Cortex of kidney (tissue), 1 donor: ENCODE results near the gene NEU1.
"Not testable (repeated sequence)": the region's sequence is repeated elsewhere in the genome, so short reads cannot be mapped to it uniquely, and the experiment has no call there.

Experiments
- DNase-seq: peaks from one replicate; lab custom pipeline; 2025; lab: John Stamatoyannopoulos, UW

NEU1 gene

GRCh38 chr6:31862344-31863235 is at the start of gene NEU1:
NEU1 (minus strand) TSS chr6:31862821; CDS start chr6:31862776, 45 bp downstream.
- peak; percentile 87 for DNase-seq

DNA sequence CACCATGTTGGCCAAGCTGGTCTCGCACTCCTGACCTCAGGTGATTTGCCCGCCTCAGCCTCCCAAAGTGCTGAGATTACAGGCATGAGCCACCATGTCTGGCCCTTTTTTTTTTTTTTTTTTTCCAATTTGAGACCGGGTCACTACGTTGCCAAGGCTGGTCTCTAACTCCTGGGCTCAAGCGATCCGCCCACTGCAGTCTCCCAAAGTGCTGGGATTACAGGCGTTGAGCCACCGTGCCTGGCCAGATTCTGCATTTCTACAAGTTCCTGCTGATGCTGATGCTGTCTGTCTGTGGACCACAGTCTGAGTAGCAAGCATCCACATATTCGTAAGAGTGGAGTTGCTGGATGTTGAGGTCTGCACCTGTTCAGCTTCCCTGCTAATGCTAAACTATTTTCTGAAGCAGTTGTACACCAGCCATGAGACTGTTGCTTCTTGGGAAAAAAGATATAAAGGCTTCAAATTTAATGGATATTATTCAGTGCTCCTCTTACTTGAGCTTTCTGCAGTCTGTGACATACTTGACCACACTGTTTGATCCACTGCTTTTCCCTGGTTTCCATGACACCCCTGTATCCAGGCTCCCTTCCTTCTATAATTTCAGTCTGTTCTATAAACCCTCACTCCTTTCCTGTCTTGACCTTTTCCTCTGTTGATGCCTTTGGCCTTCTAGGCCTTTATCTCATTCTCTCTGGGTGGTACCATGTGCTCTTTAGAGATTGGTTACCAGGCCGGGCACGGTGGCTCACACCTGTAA is 49.4 kb upstream of the NEU1 start:
- no peak for DNase-seq

DNA sequence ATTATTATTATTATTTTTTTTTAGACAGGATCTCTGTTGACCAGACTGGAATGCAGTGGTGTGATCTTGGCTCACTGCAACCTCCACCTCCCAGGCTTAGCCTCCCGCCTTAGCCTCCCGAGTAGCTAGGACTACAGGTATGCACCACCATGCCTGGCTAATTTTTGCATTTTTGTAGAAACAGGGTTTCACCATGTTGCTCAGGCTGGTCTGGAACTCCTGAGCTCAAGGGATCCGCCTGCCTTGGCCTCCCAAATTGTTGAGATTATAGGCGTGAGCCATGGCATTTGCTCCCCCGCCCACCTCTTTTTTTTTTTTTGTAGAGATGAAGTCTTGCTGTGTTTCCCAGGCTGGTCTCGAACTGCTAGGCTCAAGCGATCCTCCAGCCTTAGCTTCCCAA is 46.7 kb upstream of the NEU1 start:
- DNase-seq: not testable (repeated sequence)

DNA sequence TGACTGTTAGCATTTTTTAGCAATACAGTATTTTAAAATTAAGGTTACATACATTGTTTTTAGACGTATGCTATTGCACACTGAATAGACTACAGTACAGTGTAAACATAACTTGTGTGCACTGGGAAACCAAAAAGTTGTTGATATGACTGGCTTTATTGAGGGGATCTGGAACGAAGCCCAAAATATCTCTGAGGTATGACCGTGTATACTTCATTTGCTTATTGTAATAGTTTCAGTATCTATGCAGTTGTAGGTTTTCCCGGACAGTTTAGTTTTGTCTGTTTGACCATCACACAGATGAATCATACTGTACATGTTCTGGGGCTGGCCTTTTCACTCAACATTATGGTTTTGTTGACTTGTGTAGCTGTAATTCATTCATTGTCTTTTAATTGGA is 46.2 kb upstream of the NEU1 start:
- DNase-seq: no peak

DNA sequence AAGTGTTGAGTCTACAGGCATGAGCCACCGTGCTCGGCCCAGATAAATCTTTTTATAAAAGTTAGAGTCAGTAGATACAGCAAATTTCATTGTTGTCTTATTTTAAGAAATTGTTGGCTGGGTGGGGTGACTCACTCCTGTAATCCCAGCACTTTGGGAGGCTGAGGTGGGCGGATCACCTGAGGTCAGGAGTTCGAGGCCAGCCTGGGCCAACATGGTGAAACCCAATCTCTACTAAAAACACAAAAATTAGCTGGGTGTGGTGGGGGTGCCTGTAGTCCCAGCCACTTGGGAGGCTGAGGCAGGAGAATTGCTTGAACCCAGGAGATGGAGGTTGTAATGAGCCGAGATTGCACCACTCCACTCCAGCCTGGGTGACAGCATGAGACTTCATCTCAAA is 45.6 kb upstream of the NEU1 start:
- DNase-seq: not testable (repeated sequence)

DNA sequence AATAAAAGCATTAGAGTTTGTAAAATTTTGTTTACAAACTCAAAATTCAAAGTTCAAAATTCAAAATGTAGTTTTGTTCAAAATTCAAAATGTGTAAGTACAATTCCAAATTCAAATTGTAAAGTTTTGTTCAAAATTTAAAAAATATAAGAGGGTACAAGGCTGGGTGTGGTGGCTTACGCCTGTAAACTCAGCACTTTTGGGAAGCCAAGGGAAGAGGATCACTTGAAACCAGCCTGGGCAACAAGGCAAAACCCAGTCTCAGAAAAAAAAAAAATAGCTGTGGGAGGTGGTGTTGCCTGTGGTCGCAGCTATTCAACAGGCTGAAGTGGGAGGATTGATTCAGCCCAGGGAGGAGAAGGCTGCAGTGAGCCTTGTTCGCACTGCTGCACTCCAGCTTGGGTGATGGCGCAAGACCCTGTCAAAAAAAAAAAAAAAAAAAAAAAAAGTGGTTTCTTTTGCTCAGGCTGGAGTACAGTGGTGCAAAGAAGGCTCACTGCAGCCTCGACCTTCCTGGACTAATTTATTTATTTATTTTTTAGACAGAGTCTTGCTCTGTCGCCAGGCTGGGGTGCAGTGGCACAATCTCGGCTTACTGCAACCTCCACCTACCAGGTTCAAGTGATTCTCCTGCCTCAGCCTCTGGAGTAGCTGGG is 44.7 kb upstream of the NEU1 start:
- no peak for DNase-seq

DNA sequence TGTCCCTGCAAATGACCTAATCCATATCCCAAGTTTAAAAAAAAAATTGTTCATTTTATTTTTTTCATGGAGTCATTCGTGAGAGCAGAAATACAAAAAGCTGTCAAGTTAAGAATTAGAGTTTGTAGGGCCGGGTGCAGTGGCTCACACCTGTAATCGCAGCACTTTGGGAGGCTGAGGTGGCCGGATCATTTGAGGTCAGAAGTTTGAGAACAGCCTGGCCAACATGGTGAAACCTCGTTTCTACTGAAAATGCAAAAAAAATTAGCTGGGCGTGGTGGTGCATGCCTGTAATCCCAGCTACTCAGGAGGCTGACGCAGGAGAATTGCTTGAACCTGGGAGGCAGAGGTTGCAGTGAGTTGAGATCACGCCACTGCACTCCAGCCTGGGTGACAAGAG is 44.1 kb upstream of the NEU1 start:
- not testable (repeated sequence) for DNase-seq

DNA sequence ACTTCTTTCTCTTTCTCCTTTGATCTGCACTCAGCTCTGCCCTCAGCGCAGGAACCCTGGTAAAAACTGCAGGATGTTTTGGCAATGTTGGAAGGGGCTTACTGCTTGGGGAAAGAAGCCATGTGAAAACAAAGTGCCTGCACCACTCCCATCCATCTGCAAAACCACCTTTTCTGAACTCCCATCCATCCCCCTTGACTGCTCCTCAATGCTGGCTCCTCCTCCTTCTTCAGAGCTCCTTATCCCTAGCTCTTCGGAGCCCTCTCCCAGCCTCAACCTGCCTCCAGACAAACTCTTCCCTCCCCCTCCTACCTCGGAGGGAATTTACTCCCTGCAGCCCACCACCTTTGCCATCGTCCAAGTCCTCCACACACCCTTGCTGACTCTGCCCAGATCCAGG is 43.5 kb upstream of the NEU1 start:
- DNase-seq: no peak

DNA sequence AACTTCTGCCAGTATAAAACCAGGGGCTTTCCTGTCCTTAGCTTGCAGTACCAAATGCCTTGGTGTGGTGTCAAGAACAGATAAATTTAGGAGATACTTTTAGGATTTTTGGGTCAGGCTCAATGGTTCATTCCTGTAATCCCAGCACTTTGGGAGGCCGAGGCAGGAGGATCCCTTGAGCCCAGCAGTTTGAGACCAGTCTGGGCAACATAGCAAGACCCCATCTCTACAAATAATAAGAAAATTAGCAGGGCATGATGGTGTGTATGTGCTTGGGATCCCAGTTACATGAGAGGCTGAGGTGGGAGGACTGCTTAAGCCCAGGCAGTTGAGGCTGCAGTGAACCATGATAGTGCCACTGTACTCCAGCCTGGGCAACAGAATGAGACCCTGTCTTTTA is 42.4 kb upstream of the NEU1 start:
- DNase-seq: no peak

DNA sequence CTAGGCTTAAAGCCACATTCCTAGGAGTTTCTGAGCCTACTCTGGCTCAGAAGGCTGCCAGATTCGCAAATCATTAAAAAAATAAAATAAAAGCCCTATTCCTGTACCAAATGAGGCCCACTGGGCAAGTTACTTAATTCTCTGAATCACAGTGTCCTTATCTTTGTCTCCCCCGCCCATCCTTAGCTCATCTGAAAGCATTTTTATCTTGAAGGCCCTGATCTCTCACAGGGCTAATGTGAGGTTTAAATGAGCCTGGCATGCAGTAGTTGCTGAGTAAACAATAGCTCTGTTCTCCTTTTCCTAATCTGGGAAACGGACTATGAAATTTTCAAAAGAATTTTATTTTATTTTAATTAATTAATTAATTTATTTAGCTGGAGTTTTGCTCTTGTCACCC is 41.3 kb upstream of the NEU1 start:
- no peak for DNase-seq

- no peak for DNase-seq
Measured at GRCh38 chr6:31901953-31902643, 39.5 kb upstream of the NEU1 start, which contains the start of gene ZBTB12. ZBTB12 (minus strand) TSS chr6:31902086; CDS start chr6:31901305, 781 bp downstream.

DNA sequence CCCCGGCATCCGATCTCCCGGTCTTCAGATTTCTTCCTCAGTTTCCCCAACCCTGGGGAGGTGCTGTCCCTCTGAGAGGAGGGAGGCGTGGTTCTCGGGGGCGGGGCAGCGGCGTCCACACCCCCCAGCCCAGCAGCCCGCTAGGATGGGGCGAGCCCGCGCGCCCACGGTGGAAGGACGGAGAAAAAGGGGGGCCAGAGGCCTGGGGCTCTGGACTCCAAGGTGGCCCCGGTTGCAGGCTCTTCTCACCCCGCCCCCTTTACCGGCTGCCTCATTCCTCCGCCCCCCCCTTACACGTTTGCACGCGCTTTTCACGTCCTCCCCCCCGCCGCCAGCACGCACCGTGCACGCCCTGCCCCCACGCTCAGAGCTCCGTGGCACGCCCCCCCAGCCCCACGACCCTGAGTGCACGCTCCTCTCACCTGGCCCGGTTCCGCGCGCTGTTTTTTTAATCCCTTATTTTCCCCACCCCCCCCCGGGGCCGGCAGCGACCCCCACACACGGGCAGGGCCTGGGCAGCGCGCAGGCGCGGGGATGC is 38.9 kb upstream of the NEU1 start:
- no peak for DNase-seq

- no peak for DNase-seq
Measured at GRCh38 chr6:31900917-31901414, 38.3 kb upstream of the NEU1 start.

- no peak for DNase-seq
Measured at GRCh38 chr6:31899882-31900722, 37.5 kb upstream of the NEU1 start.

DNA sequence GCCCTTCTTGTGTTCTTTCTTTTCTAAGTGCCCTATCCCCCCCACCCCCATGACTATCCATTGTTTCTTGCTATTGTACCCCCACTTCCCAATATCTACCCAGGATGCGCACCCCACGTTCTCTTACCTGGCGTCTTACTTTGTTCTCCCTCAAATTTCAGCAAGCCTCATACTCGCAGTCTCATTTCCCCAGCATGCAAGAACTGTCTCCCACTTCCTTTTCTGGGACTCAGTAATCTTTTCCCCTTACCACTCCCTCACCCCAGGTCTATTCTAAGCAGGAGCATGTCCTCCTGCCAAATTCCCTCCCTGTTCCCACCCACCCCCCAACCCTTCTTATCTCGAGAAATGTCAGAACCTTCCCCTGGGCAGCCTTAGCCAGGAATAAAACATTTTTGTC is 36.6 kb upstream of the NEU1 start:
- DNase-seq: no peak

- no peak for DNase-seq
Measured at GRCh38 chr6:31898383-31899011, 35.9 kb upstream of the NEU1 start.

GRCh38 chr6:31897612-31898382 is 35.2 kb upstream of the NEU1 start, which contains the start of gene EHMT2:
EHMT2 (minus strand) TSS chr6:31897698; CDS start chr6:31897677, 21 bp downstream.
- no peak for DNase-seq

GRCh38 chr6:31896856-31897611 is 34.4 kb upstream of the NEU1 start:
- no peak for DNase-seq
